Osteoblast (primary cell): ENCODE results near the gene SPEG. TPM values are rescaled to one million over a fixed set of nuclear protein-coding genes. Genes with fewer than 3 reads are reported as not detected.

Experiments
- DNase-seq: peaks from one replicate; pipeline ENCODE4 v3.0.0; 2011; ENCODE audit warnings: low spot score, mixed read lengths; ENCODE audit not compliant: insufficient read length; ENCODE audit errors: missing footprints
- H2AFZ ChIP-seq: 2 replicates; pipeline ENCODE4 v1.6.0; 2011; ENCODE audit warnings: mild to moderate bottlenecking, low read length
- H3K27ac ChIP-seq: 2 replicates; pipeline ENCODE4 v1.5.1; 2011; ENCODE audit warnings: mild to moderate bottlenecking, low read depth, low read length, moderate library complexity
- H3K27me3 ChIP-seq: 2 replicates; pipeline ENCODE4 v1.6.0; 2012; ENCODE audit warnings: mild to moderate bottlenecking, control low read depth, inconsistent platforms, low read length, moderate library complexity; ENCODE audit not compliant: insufficient read depth
- H3K36me3 ChIP-seq: 2 replicates; pipeline ENCODE4 v1.5.1; 2011; ENCODE audit warnings: mild to moderate bottlenecking, low read length, control low read depth, moderate library complexity; ENCODE audit not compliant: insufficient read depth
- H3K4me1 ChIP-seq: 2 replicates; pipeline ENCODE4 v1.5.1; 2011; ENCODE audit warnings: mild to moderate bottlenecking, low read length, control low read depth, moderate library complexity; ENCODE audit not compliant: insufficient read depth
- H3K4me2 ChIP-seq: 2 replicates; pipeline ENCODE4 v1.6.0; 2011; ENCODE audit warnings: mild to moderate bottlenecking, low read length; ENCODE audit not compliant: insufficient read depth
- H3K4me3 ChIP-seq: fragments of 200-600 bp; sonication (generic); 3 replicates; pipeline ENCODE4 v1.5.1; 2012; ENCODE audit warnings: mild to moderate bottlenecking, low read length, inconsistent platforms; ENCODE audit not compliant: insufficient read depth
- H3K79me2 ChIP-seq: 2 replicates; pipeline ENCODE4 v1.6.0; 2012; ENCODE audit warnings: mild to moderate bottlenecking, low read length, control low read depth, inconsistent platforms; ENCODE audit not compliant: insufficient read depth
- H3K9me3 ChIP-seq: 2 replicates; pipeline ENCODE4 v1.5.1; 2011; ENCODE audit warnings: low read depth, low read length, control low read depth
- H4K20me1 ChIP-seq: 2 replicates; pipeline ENCODE4 v1.6.0; 2012; ENCODE audit warnings: mild to moderate bottlenecking, low read length, control low read depth; ENCODE audit not compliant: insufficient read depth
- CTCF ChIP-seq: IDR thresholded peaks from 2 replicates; pipeline ENCODE4 v1.5.1; 2011; ENCODE audit warnings: mild to moderate bottlenecking, low read depth, low read length, moderate library complexity; ENCODE audit errors: extremely low read depth
- total RNA-seq: library from RNA; depleted of rRNA; stranded (reverse); fragments of >200 nt; gene quantifications from 2 replicates; pipeline ENCODE4 v1.2.3, GENCODE V29; 2012

Gene SPEG
- total RNA-seq, 1 donor: 26.4 TPM

- TF ChIP-seq CTCF: peak; percentile 99
- no peak overlapping the region for H3K4me2 ChIP-seq
- no peak overlapping the region for H3K27ac ChIP-seq
- no peaks in the 10 kb centered on the region for H3K9me3 ChIP-seq
- no peaks in the 10 kb centered on the region for H3K79me2 ChIP-seq
- no peaks in the 10 kb centered on the region for H4K20me1 ChIP-seq
- no peak overlapping the region for H2AFZ ChIP-seq
- H3K4me3 ChIP-seq: no peak overlapping the region
- no peaks in the 10 kb centered on the region for H3K27me3 ChIP-seq
- H3K36me3 ChIP-seq: no peaks in the 10 kb centered on the region
- H3K4me1 ChIP-seq: peaks cover 28% of the 10 kb centered on the region
- peak; percentile 95 for DNase-seq
Observed at GRCh38 chr2:219402665-219403515, 31.8 kb upstream of the SPEG start.

- no peaks in the 10 kb centered on the region for H3K36me3 ChIP-seq
- no peaks in the 10 kb centered on the region for H4K20me1 ChIP-seq
- no peak overlapping the region for H3K4me3 ChIP-seq
- no peak overlapping the region for H3K4me2 ChIP-seq
- H3K9me3 ChIP-seq: no peaks in the 10 kb centered on the region
- H3K27me3 ChIP-seq: no peaks in the 10 kb centered on the region
- no peaks in the 10 kb centered on the region for H3K79me2 ChIP-seq
- peaks cover 27% of the 10 kb centered on the region for H3K4me1 ChIP-seq
- no peak for DNase-seq
- no peak overlapping the region for H2AFZ ChIP-seq
- H3K27ac ChIP-seq: no peak overlapping the region
- TF ChIP-seq CTCF: no peak
Observed at GRCh38 chr2:219403861-219404260, 30.8 kb upstream of the SPEG start.

GRCh38 chr2:219404291-219404910 lies 30.2 kb upstream of the SPEG start:
- H3K4me3 ChIP-seq: no peak overlapping the region
- H3K4me2 ChIP-seq: no peak overlapping the region
- no peak for TF ChIP-seq CTCF
- DNase-seq: peak; percentile 57
- H2AFZ ChIP-seq: peak overlapping the region; percentile 59
- no peaks in the 10 kb centered on the region for H3K79me2 ChIP-seq
- H3K9me3 ChIP-seq: no peaks in the 10 kb centered on the region
- H3K4me1 ChIP-seq: peaks cover 24% of the 10 kb centered on the region
- H3K36me3 ChIP-seq: no peaks in the 10 kb centered on the region
- no peak overlapping the region for H3K27ac ChIP-seq
- H3K27me3 ChIP-seq: no peaks in the 10 kb centered on the region
- H4K20me1 ChIP-seq: no peaks in the 10 kb centered on the region

- Histone ChIP-seq H3K4me2 (no peak overlapping the region), H3K9me3 (no peaks in the 10 kb centered on the region), H4K20me1 (no peaks in the 10 kb centered on the region), H3K36me3 (no peaks in the 10 kb centered on the region), H2AFZ (peak overlapping the region; percentile 34), H3K4me1 (peaks cover 24% of the 10 kb centered on the region), H3K27ac (no peak overlapping the region), H3K27me3 (no peaks in the 10 kb centered on the region), H3K4me3 (no peak overlapping the region), H3K79me2 (no peaks in the 10 kb centered on the region)
- TF ChIP-seq CTCF: no peak
- DNase-seq: no peak
Observed at GRCh38 chr2:219404954-219405353, 29.7 kb upstream of the SPEG start.
